GM11168 (cell line): ENCODE results near the gene TEDC2.

Source experiments
- in situ Hi-C: fragments of 300-500 bp; cut with MboI; formaldehyde crosslinking; loops from one replicate; pipeline ENCODE4 v1.12.0; 2022; ENCODE audit warnings: low sequenced_read_pairs; ENCODE audit not compliant: unreplicated experiment

The TEDC2 gene

DNA sequence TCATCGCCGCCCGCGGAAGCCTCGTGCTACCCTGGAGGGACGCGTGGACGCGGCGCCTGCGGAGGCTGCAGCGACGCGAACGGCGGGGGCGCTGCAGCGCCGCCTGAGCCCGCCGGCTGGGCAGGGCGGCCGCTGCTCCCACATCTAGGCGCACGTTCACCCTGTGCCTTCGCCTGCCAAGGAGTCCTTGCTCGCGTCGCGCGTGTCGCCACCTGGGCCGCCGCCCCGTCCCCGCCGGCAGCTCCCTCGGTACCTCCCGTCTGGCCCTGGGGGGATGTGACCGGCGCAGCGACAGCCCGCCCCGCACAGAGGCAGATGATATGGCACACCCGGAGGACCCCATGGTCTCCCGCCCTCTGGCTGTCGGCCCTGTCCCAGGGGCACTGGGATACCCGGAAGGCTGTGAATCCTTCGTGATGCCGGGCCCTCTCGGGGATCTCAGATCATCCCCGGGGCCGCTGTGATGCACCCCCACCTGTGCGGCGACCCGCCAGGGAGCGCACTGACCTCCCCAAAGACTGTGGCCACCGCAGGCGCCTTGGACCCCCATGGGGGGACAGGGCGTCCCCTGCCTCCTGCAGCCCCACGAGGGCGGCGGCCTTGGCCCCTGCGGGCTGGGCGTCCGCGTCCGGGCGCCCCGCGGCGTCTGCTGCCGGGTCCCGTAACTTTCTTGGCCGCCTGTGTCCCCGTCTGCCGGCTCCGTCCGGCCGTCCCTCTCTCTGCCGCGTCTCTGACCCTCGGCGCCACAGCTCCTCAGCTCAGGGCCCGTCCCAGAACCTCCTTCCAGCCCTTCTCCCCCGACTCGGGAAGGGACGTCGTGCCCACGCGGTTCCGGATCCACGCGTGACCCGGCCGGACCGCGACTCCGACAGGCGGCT, 14.3 kb downstream of the TEDC2 start:
- in situ Hi-C loops: no loop called here

DNA sequence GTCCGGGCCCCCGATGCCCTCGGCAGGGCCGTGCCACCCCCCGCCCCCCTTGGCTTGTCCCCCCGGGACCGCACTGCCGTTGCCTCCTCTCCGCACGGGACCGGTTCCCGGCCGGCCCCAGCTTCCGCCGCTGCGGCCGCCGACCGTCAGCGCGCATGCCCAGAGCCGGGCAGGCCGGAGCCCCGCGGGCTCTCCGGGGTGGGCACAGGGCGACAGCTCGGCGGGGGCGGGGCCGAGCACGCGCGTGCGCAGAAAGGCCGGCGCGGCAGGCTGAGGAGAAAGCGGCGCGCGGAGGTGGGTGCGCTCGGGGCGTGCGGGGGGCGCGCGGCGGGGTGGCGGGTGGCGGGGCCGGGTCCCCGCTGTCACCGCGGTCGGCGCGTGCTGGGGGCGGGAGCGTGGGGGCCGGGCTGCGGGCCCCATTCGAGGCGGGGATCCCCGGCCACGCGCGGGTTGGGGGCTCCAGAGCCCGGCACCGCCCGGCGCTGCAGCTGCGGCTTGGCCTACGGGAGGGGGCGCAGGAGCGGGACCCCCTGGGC, 15.0 kb downstream of the TEDC2 start, which contains the start of gene TBC1D24:
TSS of gene TBC1D24 (plus strand) at position 251 of the 536 bp plus-strand sequence. CDS start 21,022 bp downstream, outside the sequence.
- in situ Hi-C loops: loop anchor here (25.0 kb wide), 2 partner anchors 138 to 463 kb away; partner anchors contain the start of genes ABCA3, NPW and ZNF598

DNA sequence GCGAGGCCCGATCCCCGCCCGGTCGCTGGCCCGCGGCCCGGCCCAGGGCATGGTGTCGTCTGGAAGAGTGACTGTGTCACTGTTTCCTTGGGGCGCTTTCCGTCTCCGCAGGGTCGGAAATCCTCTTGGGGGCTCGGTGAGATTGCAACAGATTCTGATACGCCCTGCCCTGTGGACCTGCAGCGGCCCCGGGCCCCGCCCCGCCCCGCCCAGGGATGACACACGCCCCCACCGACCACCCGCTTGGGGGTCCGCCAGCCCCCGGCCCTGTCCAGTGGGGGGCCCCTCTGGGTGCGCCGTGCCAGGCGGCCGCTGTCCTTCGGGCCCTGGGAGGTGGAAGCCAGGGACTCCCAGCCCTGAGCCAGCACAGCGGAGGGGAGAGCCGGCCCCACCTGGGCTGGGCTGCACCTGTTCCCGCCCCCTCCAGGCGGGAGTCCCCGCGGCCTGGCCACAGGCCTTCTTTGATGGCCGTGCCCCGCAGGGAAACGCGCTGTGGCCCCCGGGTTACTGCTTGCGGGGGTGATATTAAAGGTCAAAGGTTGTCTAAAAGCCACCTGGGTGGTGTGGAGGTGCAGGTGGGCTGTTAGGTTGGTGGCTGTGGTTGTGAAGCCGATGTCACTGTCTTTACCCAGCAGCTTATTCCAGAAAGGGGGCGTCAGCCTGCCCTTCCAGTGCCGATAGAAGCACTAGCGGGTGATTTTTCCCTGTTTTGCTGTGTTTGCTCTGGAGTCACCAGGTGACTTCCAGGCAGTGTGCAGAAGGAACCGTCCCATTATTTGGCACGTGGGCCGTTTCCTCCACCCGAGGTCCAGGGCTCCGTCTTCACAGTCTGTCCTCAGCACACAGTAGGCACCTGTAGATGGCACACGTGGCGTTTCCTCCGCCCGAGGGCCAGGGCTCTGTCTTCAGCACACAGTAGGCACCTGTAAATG, 15.8 kb downstream of the TEDC2 start:
- in situ Hi-C loops: loop anchor here (25.0 kb wide), 2 partner anchors 138 to 463 kb away; partner anchors contain the start of genes ABCA3, NPW and ZNF598

DNA sequence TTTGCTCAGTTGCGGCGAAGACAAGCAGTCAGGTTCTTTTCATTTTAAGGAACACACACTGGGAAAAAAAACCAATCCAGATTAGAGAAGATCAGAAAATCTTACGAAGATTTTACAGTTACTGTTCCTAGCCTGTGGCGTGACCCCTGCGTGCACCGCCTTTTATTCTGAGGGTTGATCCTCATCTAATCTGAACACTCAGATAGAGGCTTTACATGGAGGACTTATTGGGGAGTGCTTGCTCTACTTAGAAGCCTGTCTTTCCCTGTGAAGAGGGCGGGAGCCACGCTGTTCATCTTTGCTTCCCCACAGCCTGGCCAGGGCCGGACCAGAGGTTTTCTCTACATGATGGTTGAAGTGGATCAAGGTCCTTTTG, 16.4 kb downstream of the TEDC2 start:
- in situ Hi-C loops: loop anchor here (25.0 kb wide), 2 partner anchors 139 to 464 kb away; partner anchors contain the start of genes ABCA3, NPW and ZNF598

DNA sequence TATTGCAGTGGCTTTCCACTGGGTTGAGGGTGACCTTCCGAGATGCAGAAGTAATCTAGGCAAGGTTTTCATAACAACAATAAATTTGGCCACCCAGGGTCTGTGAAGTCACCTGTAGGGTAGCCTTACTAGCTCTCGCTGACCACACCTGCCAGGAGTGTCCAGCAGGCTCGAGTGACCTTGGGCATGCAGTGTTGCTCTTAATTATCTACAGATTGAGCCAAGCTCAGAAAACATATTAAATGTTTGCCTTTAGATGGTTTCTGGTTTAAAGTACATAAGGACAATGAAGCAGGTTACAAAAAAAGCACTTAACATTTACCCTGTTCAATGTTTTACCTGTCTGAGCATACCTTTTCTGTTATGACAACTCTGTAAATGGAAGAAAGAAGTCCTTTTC, 16.8 kb downstream of the TEDC2 start:
- in situ Hi-C loops: loop anchor here (25.0 kb wide), 2 partner anchors 139 to 464 kb away; partner anchors contain the start of genes ABCA3, NPW and ZNF598

DNA sequence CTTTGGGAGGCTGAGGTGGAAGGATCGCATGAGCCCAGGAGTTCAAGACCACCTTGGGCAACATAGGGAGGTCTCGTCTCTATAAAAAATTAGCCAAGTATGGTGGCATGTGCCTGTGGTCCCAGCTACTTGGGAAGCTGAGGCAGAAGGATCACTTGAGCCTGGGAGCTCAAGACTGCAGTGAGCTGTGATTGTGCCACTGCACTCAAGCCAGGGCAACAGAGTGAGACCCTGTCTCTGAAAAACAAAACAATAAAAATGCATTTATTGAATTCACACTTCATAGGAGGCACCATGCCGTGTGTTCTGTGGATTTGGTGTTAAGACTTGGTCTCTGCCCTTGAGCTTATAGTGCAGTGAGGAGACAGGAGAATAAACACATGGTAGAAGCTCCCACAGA, 17.4 kb downstream of the TEDC2 start:
- in situ Hi-C loops: loop anchor here (25.0 kb wide), 2 partner anchors 140 to 465 kb away; partner anchors contain the start of genes ABCA3, NPW and ZNF598

DNA sequence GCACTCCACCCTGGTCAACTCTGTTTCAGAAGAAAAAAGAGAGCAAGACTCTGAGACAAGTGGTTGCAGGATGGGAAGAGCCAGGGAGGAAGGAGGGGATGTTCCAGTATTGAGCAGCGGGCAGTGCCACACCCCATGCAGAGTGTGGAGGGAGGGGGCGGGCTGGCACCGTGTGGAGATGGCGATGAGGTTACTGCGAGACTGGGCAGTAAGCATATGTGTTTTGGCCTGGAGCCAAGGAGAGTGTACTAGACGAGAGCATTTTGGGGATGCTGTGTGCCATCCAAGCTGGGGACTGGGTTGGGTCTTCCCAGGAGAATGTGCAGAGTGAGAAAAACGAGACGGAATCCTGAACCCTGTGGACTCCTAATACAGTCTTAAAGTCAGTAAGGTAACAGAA, 18.4 kb downstream of the TEDC2 start:
- in situ Hi-C loops: loop anchor here (25.0 kb wide), 2 partner anchors 141 to 466 kb away; partner anchors contain the start of genes ABCA3, NPW and ZNF598

DNA sequence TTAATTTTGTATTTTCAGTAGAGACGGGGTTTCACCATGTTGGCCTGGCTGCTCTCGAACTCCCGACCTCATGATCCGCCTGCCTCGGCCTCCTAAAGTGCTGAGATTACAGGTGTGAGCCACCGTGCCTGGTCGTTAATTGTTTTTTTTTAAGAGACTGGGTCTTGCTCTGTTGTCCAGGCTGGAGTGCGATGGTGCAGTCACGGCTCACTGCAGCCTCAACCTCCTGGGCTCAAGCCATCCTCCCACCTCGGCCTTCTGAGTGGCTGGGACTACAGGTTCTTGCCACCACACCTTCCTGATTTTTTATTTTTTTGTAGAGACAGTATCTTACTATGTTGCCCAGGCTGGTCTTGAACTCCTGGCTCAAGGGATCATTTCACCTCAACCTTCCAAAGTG, 20.1 kb downstream of the TEDC2 start:
- in situ Hi-C loops: loop anchor here (10.0 to 25.0 kb wide), 3 partner anchors 45 to 468 kb away; partner anchors contain the start of genes ABCA3, NPW and ZNF598

DNA sequence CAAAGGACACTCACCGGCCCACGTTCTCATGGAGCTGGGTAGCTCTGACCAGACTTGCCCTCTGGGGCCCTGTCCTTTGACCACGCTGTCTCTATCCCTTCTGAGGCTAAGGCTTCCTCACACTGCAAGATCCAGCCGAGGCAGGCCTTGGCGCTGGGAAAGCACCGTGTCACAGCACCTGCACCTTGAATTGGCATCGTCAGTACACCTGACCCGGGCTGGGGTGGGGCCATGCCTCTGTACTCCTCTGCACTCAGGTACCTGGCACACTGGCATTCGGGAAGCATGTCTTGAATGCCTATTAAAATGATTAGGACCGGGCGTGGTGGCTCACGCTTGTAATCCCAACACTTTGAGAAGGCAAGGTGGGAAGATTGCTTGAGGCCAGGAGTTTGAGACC, 21.0 kb downstream of the TEDC2 start:
- in situ Hi-C loops: loop anchor here (10.0 to 25.0 kb wide), 3 partner anchors 46 to 469 kb away; partner anchors contain the start of genes ABCA3, NPW and ZNF598

DNA sequence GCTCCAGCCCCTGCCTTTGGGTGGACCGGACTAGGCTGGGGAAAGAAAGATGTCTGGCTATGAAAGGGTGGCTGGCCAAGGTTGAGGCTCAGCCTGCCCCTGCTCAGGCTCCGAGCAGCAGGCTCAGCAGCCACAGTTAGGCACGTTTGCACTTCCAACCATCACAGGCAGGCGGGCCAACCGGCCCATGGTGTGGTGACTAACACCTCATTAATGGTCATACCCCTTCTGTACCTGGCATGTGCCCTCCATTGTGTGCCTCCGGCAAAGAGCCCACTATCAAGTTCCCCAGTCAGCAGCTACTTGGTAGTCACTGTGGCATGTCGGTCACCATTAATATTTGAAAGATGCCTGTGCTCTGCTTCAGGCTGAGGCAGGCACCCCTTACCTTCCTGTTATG, 21.8 kb downstream of the TEDC2 start:
- in situ Hi-C loops: loop anchor here (10.0 to 25.0 kb wide), 3 partner anchors 47 to 469 kb away; partner anchors contain the start of genes ABCA3, NPW and ZNF598

DNA sequence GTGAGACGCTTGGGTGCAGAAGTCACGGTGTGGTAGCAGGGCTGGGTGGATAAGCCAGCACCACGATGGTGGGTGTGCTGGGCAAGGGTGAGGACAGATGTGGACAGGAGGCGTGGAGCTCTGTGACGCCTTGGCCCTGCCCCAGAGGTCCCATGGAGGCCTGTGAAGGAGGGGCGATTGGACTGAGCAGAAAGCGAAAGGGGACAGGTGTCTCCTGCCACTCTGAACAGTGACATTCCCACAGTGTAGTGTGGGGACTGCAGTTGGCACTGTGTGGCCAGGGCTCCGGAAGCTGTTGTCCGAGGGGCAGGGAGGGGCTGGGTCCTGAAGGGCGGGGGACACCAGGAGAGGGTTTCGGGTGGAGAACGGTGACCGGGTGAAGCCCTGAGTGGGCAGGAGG, 22.3 kb downstream of the TEDC2 start:
- in situ Hi-C loops: loop anchor here (10.0 to 25.0 kb wide), 3 partner anchors 47 to 470 kb away; partner anchors contain the start of genes ABCA3, NPW and ZNF598

DNA sequence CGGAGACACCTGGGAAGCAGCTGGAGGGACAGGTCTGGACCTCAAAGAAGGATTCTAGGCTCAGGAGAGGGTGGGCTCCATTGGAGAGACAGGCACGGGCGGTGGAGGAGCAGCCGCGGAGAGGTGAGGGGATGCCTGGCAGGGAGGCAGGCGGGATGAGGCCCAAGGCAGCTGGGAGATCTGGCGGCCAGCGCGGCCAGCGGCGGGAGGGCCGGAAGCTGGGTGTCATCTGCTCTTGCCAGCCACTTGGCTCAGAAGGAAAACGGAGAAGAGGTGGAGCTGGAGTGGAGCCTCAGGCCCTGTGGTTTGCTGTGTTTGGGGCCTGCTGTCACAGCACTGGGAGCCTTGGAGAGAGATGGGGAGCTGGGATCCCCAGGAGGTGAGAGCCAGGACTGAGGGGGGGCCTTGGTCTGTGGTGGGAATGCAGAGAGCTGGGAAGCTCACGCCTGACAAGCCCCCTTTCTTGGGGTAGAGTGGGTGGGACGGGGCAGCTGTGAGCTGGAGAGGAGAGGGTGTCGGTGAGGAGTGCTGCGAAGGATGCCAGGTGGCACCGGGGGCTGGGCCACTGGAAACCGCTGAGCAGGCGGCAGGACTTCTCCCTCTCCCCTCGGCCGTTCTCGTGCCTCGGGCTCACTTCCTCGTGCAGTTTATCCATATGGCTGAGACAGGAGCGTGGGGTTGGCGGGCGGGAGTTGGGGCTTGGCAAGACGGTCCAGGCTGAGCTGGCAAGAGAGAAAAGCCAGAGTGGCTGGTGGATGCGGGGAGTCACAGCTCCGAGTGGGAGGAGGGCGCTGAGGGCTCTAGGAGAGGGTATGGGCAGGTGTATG, 23.0 kb downstream of the TEDC2 start:
- in situ Hi-C loops: loop anchor here (10.0 to 25.0 kb wide), 3 partner anchors 48 to 471 kb away; partner anchors contain the start of genes ABCA3, NPW and ZNF598

DNA sequence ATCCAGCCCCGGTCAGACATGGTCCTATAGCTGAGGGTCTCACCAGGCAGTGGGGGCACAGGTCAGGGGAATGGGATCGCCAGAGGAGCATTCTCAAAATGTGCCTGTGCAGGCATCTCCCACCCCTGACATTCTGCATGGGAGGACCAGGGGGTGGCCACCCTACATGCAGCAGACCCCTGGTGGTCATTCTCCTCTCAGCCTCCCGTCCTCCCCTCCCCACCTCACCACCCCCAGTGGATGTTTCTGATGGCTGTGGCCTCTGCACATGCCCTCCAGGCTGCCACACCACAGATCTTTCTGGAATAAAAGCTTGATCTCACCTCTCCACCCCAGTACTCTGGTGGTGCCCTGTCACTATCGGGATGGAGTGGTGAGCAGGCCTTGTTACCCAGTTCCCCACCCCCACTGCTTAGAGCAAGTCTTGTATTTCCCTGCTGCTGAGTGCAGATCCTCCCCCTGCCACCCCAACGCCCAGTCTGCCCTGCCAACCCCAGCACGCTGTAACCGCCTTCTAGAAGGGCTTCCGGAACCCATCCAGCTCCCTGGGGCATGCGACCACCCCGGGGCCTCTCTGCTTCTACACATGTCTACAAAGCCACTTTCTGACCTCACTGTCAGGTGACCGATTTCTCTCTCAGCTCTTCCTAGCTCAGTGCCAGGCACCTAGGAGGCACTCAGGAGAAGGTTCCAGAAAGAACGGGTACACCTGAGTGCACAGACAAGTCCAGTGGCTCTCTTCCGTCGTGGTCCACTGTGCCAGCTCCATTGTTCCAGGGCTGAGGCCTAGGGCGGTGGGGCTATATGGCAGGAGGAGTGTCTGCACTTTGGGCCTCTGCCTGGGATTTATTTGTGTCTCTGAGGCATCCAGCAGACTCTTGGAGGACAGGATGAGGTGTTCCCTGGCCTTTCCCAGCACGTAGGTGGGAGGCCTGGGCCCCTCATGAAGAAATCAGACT, 24.3 kb downstream of the TEDC2 start:
- in situ Hi-C loops: loop anchor here (10.0 to 25.0 kb wide), 3 partner anchors 49 to 472 kb away; partner anchors contain the start of genes ABCA3, NPW and ZNF598

DNA sequence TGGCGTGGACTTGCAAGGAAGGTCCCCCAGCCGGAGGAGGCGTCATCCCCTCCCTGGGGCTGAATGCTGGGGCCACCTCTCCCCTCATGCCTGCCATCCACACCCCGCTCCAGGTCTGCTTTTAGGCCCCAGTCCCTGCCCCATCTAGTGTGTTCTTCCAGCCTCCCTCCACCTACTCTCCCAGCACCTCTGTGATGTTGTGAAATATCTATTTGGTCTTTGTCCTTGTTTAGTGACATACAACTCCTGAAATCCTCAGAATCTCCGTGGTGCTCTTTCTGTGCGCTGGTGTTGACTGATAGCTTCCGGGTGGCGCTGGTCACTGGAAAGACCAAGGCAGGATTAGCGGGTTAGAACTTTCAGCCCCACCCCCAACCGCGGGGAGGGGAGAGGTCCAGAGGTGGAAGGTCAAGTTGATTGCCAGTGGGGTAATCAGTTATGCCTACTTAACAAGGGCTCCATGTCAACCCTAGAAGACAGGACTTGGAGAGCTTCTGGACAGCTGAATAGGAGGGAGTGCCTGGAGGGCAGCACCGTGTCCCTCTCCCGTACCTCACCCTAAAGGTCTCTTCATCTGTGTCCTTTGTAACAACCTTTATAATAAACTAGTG, 25.1 kb downstream of the TEDC2 start:
- in situ Hi-C loops: loop anchor here (10.0 to 25.0 kb wide), 3 partner anchors 50 to 473 kb away; partner anchors contain the start of genes ABCA3, NPW and ZNF598

DNA sequence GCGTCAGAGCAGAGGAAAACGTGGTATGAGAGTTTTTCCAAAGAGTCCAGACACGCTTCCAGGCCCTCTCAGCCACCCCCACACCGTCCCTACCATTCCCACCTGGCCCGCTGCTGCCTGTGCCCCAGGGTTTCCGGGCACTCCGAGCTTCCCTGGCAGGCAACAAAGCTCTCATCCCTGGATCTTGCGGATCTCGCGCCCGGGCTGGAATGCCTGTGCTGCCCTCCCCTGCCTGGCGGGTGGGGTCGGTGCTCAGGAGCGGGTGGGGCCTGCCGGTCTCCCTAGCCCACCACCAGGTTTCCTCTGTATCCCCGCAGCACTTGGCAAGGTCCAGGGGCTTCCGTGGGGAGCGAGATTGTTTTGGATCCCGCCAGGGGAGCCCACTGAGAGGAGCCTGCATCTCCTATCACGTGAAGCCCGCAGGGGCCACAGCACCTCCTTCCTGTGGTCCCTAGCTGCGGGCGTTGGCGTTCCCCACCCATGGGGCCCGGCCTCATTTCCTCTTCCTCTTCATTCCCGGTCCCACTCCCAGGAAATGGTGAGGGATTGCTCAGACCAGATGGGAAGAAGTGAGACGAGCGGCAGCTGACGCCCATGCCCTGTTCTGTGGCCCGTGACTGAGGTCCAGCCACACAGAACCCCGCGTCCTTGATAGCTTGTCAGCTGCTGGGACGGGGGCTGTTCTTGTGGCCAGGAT, 26.1 kb downstream of the TEDC2 start:
- in situ Hi-C loops: loop anchor here (10.0 to 25.0 kb wide), 3 partner anchors 51 to 474 kb away; partner anchors contain the start of genes ABCA3, NPW and ZNF598
